Kidney glomerular epithelial cell (primary cell): Measurements from ENCODE around the gene CAB39L.
A peak's percentile ranks its signal among the peaks of the same experiment; 100 is the strongest.

Source experiments
- DNase-seq: peaks from one replicate; lab custom pipeline; 2025; lab: John Stamatoyannopoulos, UW

The CAB39L gene

DNA sequence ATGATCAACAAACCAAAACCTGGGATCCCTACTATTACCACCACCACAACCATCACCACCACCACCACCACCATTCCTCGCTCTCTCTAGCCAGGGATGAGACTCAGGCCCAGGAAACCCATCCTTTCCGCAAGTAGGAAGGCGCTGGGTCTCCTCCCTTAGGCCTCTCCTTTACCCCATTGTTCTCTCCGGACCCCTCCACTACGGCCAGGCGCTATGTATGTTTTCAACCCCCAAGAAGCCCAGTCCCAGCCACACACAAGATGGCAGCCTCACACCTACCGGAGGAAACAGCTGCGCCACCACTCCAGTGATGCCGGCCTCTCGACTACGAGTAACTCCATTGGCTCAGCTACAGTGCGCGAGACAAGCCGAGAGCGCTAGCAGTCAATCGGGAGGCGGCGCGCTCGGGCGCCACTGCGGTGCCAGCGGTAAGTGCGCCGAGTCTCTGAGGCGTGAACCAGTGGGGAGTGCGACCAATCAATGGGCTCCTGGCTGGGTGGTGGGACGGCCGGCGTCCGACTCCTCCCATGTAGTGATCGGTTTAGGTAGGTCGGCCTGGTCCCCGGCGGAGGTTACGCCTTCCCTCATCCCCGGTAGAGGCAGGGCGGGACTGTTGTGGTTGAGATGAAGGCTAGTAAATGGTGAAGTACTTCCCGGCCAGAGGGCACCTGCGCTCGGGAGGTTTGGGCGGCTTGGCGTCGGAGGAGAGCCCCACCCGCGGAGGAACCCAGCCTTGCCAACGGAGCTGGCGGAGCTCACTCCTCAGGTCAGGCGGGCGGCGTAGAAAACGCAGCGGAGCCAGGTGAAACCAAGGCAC lies at the start of gene CAB39L, which contains the start of gene SETDB2:
Gene CAB39L (minus strand): TSS at position 361 of the 820 bp plus-strand sequence. CDS start 61,154 bp downstream, outside the sequence.
Gene SETDB2 (plus strand): TSS at position 571 of the 820 bp plus-strand sequence. CDS start 7,620 bp downstream, outside the sequence.
- peak; percentile 95 for DNase-seq

DNA sequence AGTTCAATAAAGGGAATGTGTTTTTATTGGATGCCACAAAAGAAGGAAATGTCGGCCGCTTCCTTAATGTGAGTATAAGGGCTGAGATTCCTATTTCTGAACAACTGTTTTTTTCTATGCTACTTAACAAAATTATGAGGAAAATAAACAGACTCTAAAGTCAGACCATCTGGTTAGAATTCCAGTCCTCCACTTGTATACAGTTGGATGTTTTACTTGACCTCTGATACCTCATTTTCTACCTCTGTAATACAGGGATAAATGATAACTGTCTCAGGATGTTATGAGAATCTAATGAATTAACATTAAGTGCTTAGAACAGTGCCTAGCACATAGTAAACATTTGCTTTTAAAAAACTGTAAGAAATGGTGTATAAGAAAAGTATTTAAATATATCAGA lies 44.7 kb upstream of the CAB39L start:
- DNase-seq: no peak

DNA sequence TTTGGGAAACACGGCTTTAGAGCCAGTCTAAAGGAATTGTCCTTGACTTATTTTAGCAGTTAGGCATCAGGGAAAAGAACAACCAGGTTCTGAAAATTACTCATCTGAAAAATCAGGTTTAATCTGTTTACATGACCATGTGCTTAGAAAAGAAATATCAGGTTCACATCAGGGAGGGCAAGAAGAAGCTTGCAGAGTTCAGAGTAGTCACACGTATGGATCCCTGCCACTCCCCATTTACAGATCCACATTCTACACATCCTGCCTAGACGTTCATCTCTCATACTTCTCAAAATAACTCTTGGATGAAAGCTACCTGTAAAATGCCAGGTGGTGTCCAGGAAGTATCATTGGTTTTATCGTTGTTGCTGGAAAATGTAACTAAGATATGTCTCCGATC lies 37.9 kb upstream of the CAB39L start:
- no peak for DNase-seq

GRCh38 chr13:49476529-49476928 lies 32.7 kb upstream of the CAB39L start:
- DNase-seq: no peak

- DNase-seq: no peak
Observed at GRCh38 chr13:49472186-49472585, 28.3 kb upstream of the CAB39L start.

DNA sequence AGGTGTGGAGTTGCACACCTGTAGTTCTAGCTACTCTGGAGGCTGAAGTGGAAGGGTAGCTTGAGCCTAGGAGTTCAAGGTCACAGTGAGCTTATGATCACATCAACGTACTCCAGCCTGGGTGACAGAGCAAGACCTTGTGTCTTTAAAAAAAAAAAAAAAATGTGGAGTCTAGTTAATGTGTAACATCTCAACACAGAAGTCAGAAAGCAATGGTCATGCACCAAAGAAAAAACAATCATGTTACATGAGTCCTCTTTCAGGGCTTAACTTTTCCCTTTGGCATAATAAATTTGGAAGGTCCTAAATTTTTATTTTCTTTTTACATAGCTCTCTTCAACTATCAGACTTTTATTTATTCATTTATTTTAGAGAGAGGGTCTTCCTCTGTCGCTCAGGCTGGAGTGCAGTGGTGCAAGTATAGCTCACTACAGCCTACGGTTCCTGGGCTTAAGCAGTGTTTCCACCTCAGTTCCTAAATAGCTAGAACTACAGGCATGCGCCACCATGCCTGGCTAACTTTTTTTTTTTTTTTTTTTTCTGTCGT lies 22.5 kb upstream of the CAB39L start:
- peak; percentile 37 for DNase-seq

DNA sequence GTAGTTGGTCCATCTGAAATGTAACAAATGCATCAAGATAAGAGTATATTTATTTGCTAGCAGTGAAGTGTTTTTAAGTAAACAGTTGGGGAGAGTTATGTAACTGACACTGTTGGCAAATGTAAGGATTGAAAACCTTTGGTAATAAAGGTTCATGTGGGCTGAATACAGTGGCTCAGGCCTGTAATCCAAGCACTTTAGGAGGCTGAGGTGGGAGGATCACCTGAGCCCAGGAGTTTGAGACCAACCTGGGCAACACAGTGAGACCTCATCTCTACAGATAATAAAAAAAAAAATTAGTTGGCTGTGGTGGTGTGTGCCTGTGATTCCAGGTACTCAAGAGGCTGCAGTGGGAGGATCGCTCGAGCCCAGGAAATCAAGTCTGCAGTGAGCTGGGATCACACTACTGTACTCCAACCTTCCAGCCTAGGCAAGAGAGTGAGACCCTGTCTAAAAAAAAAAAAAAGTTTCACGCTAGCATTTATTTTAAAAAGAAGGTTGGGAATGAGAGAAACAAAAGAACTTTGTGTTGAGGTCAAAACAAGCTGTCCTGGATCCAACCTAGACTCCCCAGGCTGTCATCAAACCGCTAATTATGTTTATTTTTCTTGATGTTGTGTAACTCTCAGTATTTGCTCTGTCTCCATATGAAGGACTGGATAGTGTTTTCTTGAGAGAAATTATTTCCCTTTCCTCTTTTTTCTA lies 20.9 kb upstream of the CAB39L start:
- DNase-seq: no peak

- DNase-seq: no peak
Observed at GRCh38 chr13:49464085-49464484, 20.2 kb upstream of the CAB39L start.

DNA sequence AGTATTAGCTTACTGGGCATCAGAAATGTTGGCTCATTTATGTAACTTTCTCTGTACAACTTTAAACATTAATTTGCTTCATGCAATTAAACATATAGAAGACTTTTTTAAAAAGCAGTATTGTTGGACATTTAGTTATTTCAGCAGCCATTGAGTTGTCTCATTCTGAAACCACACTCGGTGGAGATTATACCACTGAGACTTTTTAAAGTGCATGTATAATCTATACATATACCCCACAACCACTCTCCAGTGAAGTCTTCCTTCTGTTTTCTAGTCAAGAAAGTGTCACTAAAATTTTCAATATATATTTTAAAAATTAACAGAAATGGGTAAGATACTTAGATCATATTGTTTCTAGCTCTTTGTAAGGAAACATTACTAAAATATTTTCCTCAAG lies 15.7 kb upstream of the CAB39L start:
- DNase-seq: no peak

DNA sequence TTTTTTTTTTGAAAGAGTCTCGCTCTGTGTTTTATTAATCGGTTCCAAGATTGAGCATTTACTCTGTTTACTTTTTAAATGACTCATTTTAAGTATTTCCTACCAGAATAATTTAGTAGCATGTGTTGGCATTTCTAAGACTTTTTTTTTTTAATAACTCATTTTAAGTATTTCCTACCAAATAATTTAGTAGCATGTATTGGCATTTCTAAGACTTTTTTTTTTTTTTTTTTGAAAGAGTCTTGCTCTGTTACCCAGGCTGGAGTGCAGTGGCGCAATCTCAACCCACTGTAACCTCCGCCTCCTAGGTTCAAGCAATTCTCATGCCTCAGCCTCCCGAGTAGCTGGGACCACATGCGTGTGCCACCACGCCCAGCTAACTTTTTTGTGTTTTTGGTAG lies 13.4 kb upstream of the CAB39L start:
- DNase-seq: no peak

- no peak for DNase-seq
Observed at GRCh38 chr13:49456156-49456555, 12.3 kb upstream of the CAB39L start.

DNA sequence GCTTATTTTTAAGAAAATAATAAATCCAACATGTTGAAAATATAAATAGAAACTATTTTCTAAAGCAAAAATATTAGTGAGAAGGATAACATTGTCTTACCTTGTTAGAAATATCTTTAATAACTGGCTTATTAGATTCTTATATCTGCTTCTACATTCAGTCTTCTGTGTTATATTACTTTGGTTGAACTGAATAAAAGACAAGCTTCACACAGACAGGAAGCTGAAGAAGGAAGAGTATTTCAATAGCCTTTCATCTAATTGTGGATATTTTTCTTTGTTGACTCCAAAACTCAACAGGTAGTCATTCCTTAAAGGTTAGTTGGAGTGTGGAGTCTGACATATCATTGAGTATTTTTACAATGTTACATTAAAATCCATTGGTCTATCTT lies 11.1 kb upstream of the CAB39L start:
- no peak for DNase-seq

DNA sequence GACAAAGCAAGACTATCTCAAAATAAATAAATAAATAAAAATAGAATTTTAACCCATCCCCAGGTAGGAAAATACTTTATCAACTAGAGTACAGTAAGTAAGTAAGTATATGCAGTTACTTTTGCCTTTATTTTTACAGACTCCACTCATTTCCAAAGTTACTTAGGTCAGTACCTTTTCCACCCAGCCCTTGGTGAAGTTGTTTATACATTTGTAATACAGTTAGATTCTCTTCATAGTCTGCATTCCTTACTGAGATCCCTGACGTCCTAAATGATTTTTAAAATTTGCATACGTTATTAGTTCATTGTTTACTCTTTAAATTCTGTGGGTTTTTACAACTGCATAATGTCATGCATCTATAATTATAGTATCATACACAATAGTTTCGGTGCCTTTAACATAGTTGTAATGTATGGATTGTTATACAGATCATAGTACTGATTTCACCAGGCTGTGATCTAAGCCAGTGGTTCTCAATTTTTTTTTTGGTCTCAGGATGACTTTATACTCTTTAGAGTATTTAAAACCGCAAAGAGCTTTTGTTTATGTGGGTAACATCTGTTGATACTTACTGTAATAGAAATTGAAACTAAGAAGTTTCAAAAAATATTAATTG lies 10.6 kb upstream of the CAB39L start:
- no peak for DNase-seq

GRCh38 chr13:49453465-49453864 lies 9.6 kb upstream of the CAB39L start:
- DNase-seq: no peak

GRCh38 chr13:49452725-49453457 lies 9.0 kb upstream of the CAB39L start:
- DNase-seq: no peak

GRCh38 chr13:49450105-49450819 lies 6.4 kb upstream of the CAB39L start:
- no peak for DNase-seq

GRCh38 chr13:49448753-49449152 lies 4.9 kb upstream of the CAB39L start:
- DNase-seq: no peak

DNA sequence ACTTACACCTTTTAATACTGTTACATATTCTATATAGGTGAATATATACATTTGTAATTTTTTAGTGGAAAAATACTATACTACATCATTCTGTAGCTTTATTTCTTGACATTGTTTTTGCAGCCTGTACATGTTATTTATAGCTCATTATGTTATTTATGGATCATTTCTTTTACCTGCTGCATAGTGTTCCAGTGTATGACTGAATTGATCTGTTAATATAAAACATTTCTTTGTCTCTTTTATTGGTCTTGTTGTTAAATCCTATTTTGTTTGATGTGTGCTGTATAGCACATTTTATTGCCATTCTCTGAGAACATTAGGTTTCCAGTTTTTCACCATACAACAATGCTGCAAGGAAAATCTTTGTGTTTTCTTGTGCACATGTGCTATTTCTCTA lies 2.6 kb upstream of the CAB39L start:
- DNase-seq: no peak

GRCh38 chr13:49444524-49445395 lies 896 bp upstream of the CAB39L start:
- peak; percentile 68 for DNase-seq

DNA sequence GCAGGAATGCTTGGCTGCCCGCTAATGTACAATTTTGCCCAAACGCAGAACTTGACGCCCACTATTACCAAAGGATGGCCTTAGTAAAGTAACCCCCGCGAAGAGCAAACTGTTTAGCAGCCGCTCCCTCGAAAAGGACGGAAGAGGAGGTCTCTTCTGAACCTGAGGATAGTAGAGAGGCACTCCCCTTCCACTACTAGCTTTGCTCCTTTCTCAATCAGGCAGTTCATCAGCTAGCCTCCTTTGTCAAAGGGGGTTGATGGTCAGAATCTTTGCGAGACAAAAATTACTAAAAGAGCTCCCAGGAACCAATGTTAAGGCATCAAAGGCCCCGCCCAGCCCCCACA lies 534 bp downstream of the CAB39L start:
- DNase-seq: peak; percentile 47
